OCI-LY1 (cell line): ENCODE measurements around the gene SLC28A1.

Experiments used
- EZH2 ChIP-seq: fragments of 200-600 bp; sonication (generic), shearing (Covaris generic); IDR thresholded peaks from 2 replicates; pipeline ENCODE4 v1.8.0; 2017; ENCODE audit warnings: borderline replicate concordance, mixed run types, mild to moderate bottlenecking, antibody characterized with exemption, low read length, moderate library complexity, mixed read lengths
- TF ChIP-seq, protein P1 (sequence below): fragments of 200-600 bp; sonication (generic), shearing (Covaris generic); IDR thresholded peaks from 2 replicates; pipeline ENCODE4 v1.5.1; 2017; ENCODE audit warnings: mild to moderate bottlenecking, antibody characterized with exemption, low read length, moderate library complexity, mixed read lengths

DNA sequence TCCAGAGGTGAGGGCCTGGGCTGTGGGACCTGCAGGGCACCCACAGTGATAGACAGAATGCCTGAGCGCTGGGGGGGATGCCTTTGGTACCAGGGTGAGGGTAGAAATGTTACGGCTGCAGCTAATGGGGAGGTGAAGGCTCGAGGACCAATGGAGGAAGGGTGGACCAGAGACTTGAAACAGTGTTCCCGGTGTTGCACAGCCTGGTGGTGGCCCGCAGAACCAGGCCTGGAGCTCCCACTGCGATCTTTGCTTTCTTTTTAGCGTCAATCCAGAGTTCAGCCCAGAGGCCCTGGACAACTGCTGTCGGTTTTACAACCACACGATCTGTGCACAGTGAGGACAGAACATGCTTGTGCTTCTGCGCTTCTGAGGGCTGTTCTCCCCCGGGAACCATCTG is 60.4 kb downstream of the SLC28A1 start:
- TF ChIP-seq EZH2: no peak
- TF ChIP-seq, protein P1, sequence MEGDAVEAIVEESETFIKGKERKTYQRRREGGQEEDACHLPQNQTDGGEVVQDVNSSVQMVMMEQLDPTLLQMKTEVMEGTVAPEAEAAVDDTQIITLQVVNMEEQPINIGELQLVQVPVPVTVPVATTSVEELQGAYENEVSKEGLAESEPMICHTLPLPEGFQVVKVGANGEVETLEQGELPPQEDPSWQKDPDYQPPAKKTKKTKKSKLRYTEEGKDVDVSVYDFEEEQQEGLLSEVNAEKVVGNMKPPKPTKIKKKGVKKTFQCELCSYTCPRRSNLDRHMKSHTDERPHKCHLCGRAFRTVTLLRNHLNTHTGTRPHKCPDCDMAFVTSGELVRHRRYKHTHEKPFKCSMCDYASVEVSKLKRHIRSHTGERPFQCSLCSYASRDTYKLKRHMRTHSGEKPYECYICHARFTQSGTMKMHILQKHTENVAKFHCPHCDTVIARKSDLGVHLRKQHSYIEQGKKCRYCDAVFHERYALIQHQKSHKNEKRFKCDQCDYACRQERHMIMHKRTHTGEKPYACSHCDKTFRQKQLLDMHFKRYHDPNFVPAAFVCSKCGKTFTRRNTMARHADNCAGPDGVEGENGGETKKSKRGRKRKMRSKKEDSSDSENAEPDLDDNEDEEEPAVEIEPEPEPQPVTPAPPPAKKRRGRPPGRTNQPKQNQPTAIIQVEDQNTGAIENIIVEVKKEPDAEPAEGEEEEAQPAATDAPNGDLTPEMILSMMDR: no peak
